ENCODE measurements around the gene SAV1.

GRCh38 chr14:50658203-50658602 lies 9.9 kb downstream of the SAV1 start:
- TF ChIP-seq TAF1 (IDR thresholded peaks at IDR 0.05; ENCODE audit: borderline replicate concordance, insufficient read depth, low read length) (no peak), REST (IDR thresholded peaks at IDR 0.05; ENCODE audit: insufficient read depth in 1 of 2, low read depth in 2 of 2, low read length in 2 of 2) (no peak), POLR2AphosphoS5 (IDR thresholded peaks at IDR 0.05; ENCODE audit: low read depth, low read length) (no peak), SIN3A (IDR thresholded peaks at IDR 0.05; ENCODE audit: borderline replicate concordance, insufficient read depth, low read length) (no peak)

All from PFSK-1 (cell line).